GM08714 (cell line): ENCODE results near the gene SNX22.

Source experiments
- H3K4me3 ChIP-seq: fragments of 200-500 bp; sonication (Bioruptor generic); 2 replicates; pipeline ENCODE4 v1.5.1; 2014; ENCODE audit warnings: mild to moderate bottlenecking, low read length, inconsistent platforms
- ZNF274 ChIP-seq: IDR thresholded peaks from 2 replicates; pipeline ENCODE4 v1.6.1; 2012; ENCODE audit warnings: mild to moderate bottlenecking, low read depth, low read length

SNX22 gene

GRCh38 chr15:64185146-64185911, 33.8 kb downstream of the SNX22 start:
- TF ChIP-seq ZNF274 = no peak
- H3K4me3 ChIP-seq = no peak overlapping the region

DNA sequence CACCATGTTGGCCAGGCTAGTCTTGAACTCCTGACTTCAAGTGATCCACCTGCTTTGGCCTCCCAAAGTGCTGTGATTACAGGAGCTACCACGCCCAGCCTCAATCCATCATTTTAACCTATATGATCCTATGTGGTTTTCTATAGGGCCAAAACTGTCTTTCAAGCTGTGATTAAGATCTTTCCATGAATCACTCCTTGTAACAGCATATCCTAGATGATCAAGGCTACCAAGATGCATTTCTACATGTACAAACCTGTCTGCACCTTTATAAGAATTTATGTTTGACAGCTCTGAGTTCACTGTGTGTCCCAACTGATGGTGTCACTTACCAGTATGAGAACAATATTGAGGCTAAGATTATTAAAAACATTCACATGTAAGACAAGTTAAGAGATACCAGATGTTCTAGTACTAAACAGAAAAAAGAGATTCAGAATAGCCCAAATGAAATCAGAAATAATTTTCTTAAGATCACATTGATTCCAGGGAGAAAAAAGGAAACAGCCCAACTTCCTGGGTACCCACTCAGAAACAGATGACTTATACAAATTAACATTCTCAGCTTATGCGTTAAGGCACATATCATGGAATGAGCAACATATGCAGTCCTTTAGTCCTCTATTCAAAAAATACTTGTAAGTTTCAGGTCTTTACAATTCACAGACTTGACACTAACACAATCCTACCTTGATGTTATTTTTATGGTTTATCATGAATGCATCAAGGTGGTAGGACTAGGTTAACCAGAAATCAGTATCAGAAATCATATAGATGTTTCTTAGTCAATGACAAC, 36.1 kb downstream of the SNX22 start:
- no peak for TF ChIP-seq ZNF274
- no peak overlapping the region for H3K4me3 ChIP-seq

GRCh38 chr15:64191971-64192830, 40.7 kb downstream of the SNX22 start:
- H3K4me3 ChIP-seq = no peak overlapping the region
- TF ChIP-seq ZNF274 = no peak

GRCh38 chr15:64193971-64194370, 42.4 kb downstream of the SNX22 start:
- no peak for TF ChIP-seq ZNF274

GRCh38 chr15:64197425-64197824, 45.9 kb downstream of the SNX22 start:
- TF ChIP-seq ZNF274 = no peak
- no peak overlapping the region for H3K4me3 ChIP-seq

More at GRCh38 chr15:64193971-64194370, 42.4 kb downstream of the SNX22 start:
- no peak overlapping the region for H3K4me3 ChIP-seq

GRCh38 chr15:64205202-64205601, 53.7 kb downstream of the SNX22 start:
- no peak for TF ChIP-seq ZNF274
- H3K4me3 ChIP-seq = no peak overlapping the region
